HUES6 (cell line): ENCODE results near the gene LRBA.

ENCODE experiments used
- H3K27ac ChIP-seq: 2 replicates; pipeline ENCODE4 v1.7.0; 2013; ENCODE audit warnings: low read depth, mild to moderate bottlenecking, low read length, inconsistent platforms
- H3K27me3 ChIP-seq: 2 replicates; pipeline ENCODE4 v1.6.1; 2013; ENCODE audit warnings: low read length; ENCODE audit not compliant: control insufficient read depth, insufficient read depth
- H3K36me3 ChIP-seq: 2 replicates; pipeline ENCODE4 v1.6.1; 2013; ENCODE audit warnings: low read length; ENCODE audit not compliant: control insufficient read depth, insufficient read depth
- H3K4me1 ChIP-seq: 2 replicates; pipeline ENCODE4 v1.6.1; 2013; ENCODE audit warnings: low read length; ENCODE audit not compliant: control insufficient read depth, insufficient read depth
- H3K4me3 ChIP-seq: 2 replicates; pipeline ENCODE4 v1.5.1; 2013; ENCODE audit warnings: low read depth, low read length
- H3K9ac ChIP-seq: one replicate; pipeline ENCODE4 v1.6.1; 2013; ENCODE audit warnings: mild to moderate bottlenecking, low read length
- H3K9me3 ChIP-seq: 2 replicates; pipeline ENCODE4 v1.6.1; 2013; ENCODE audit warnings: low read depth, low read length; ENCODE audit not compliant: control insufficient read depth, insufficient read depth

LRBA gene

GRCh38 chr4:150325872-150326271, 689.2 kb downstream of the LRBA start:
- Histone ChIP-seq H3K27me3 (no peaks in the 10 kb centered on the region), H3K4me1 (peaks cover 8% of the 10 kb centered on the region), H3K36me3 (no peaks in the 10 kb centered on the region), H3K27ac (no peak overlapping the region), H3K4me3 (no peak overlapping the region), H3K9ac (no peak overlapping the region), H3K9me3 (no peaks in the 10 kb centered on the region)

- Histone ChIP-seq H3K27ac (no peak overlapping the region), H3K4me1 (peaks cover 13% of the 10 kb centered on the region), H3K4me3 (no peak overlapping the region), H3K27me3 (no peaks in the 10 kb centered on the region), H3K36me3 (no peaks in the 10 kb centered on the region), H3K9ac (no peak overlapping the region), H3K9me3 (no peaks in the 10 kb centered on the region)
These were observed 691.4 kb downstream of the LRBA start for GRCh38 chr4:150323406-150324325.

DNA sequence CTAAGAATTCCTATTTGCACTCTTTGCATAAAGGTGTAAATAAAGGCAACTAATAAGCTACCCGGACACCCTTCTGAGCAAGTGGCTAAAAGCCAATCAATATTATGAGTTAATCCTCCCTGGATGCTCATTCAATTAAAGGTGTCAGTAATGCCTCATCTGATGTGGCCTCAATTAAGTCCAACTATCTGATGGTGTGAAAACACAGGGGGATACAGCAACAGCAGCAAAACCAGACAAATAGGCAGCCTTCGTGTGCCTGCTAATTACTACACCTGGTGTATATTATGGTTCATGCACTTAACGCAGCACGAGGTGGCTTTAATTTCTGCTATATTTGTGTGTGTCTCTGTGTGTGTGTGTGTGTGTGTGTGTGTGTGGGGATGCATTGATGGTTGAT, 692.4 kb downstream of the LRBA start:
- Histone ChIP-seq H3K27me3 (no peaks in the 10 kb centered on the region), H3K4me3 (no peak overlapping the region), H3K9ac (no peak overlapping the region), H3K36me3 (no peaks in the 10 kb centered on the region), H3K9me3 (no peaks in the 10 kb centered on the region), H3K27ac (no peak overlapping the region), H3K4me1 (peaks cover 15% of the 10 kb centered on the region)

GRCh38 chr4:150321113-150321512, 694.0 kb downstream of the LRBA start:
- Histone ChIP-seq H3K4me1 (peaks cover 15% of the 10 kb centered on the region), H3K36me3 (no peaks in the 10 kb centered on the region), H3K27ac (no peak overlapping the region), H3K27me3 (no peaks in the 10 kb centered on the region), H3K9ac (no peak overlapping the region), H3K4me3 (no peak overlapping the region), H3K9me3 (no peaks in the 10 kb centered on the region)

GRCh38 chr4:150318971-150319370, 696.1 kb downstream of the LRBA start:
- H3K27me3 ChIP-seq = no peaks in the 10 kb centered on the region
- peaks cover 23% of the 10 kb centered on the region for H3K4me1 ChIP-seq
- H3K4me3 ChIP-seq = no peak overlapping the region
- H3K9me3 ChIP-seq = no peaks in the 10 kb centered on the region
- no peaks in the 10 kb centered on the region for H3K36me3 ChIP-seq
- no peak overlapping the region for H3K9ac ChIP-seq
- H3K27ac ChIP-seq = no peak overlapping the region

DNA sequence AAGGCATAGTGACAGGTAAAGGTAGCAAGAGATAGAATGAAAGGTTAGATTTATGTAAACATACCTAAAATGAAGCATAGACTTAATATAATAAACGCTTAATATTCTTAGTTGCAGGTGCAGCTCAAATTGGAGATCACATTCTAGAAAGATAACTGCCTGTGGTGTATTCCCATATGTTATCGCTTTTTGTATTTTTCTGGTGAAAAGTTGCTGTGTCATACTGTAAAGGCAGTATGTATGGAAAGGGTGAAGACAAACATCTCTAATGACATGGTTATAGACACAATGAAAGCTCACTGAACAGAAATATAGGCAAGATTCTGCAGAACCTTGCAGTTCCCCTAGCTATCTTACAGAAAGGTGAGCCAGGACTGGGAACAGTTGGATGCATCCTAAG, 696.6 kb downstream of the LRBA start:
- Histone ChIP-seq H3K36me3 (no peaks in the 10 kb centered on the region), H3K9ac (no peak overlapping the region), H3K27me3 (no peaks in the 10 kb centered on the region), H3K4me3 (no peak overlapping the region), H3K4me1 (peaks cover 22% of the 10 kb centered on the region), H3K9me3 (no peaks in the 10 kb centered on the region), H3K27ac (no peak overlapping the region)

GRCh38 chr4:150316332-150317205, 698.5 kb downstream of the LRBA start:
- Histone ChIP-seq H3K27ac (no peak overlapping the region), H3K27me3 (no peaks in the 10 kb centered on the region), H3K4me1 (peaks cover 19% of the 10 kb centered on the region), H3K9ac (no peak overlapping the region), H3K9me3 (no peaks in the 10 kb centered on the region), H3K36me3 (no peaks in the 10 kb centered on the region), H3K4me3 (no peak overlapping the region)

GRCh38 chr4:150315691-150316090, 699.4 kb downstream of the LRBA start:
- Histone ChIP-seq H3K36me3 (no peaks in the 10 kb centered on the region), H3K9me3 (no peaks in the 10 kb centered on the region), H3K9ac (no peak overlapping the region), H3K27me3 (no peaks in the 10 kb centered on the region), H3K27ac (no peak overlapping the region), H3K4me3 (no peak overlapping the region), H3K4me1 (peaks cover 19% of the 10 kb centered on the region)

GRCh38 chr4:150315175-150315574, 699.9 kb downstream of the LRBA start:
- no peaks in the 10 kb centered on the region for H3K9me3 ChIP-seq
- H3K4me1 ChIP-seq = peaks cover 19% of the 10 kb centered on the region
- no peak overlapping the region for H3K9ac ChIP-seq
- no peaks in the 10 kb centered on the region for H3K27me3 ChIP-seq
- no peaks in the 10 kb centered on the region for H3K36me3 ChIP-seq
- H3K27ac ChIP-seq = no peak overlapping the region
- H3K4me3 ChIP-seq = no peak overlapping the region

DNA sequence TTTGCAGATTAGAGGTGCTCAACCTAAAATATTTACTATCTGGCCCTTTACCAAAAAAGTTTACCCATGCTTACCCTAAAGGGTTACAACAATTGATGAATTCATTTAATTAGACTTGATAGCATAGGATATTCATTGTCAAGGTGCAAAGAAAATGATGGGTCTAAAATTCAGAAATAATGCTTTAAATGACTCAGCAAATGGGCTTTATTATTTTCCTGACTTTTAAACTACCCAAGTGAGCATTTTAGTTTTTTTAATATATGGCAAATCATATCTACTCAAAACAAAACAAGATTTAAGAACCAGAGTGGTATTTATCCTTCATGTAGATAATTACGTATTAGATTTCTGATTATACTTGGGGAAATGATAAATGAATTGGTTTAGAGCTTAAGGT, 701.1 kb downstream of the LRBA start:
- H3K4me3 ChIP-seq = no peak overlapping the region
- H3K27ac ChIP-seq = no peak overlapping the region
- H3K9me3 ChIP-seq = no peaks in the 10 kb centered on the region
- H3K36me3 ChIP-seq = no peaks in the 10 kb centered on the region
- no peak overlapping the region for H3K9ac ChIP-seq
- peaks cover 18% of the 10 kb centered on the region for H3K4me1 ChIP-seq
- no peaks in the 10 kb centered on the region for H3K27me3 ChIP-seq
